ENCODE data around the gene FAT3. TPM values are rescaled to one million over a fixed set of nuclear protein-coding genes. Genes with fewer than 3 reads are reported as not detected.

FAT3 gene
- total RNA-seq, 1 experiment from 2014 or later: 0.33 TPM

- no peaks in the 10 kb centered on the region for H3K9me3 ChIP-seq (ENCODE audit: control insufficient read depth, insufficient read depth, low read depth, low read length)
- H3K4me1 ChIP-seq (ENCODE audit: control insufficient read depth, insufficient read depth, low read length): no peaks in the 10 kb centered on the region
- CTCF ChIA-PET: no interaction called here
- TF ChIP-seq CTCF (IDR thresholded peaks at IDR 0.05) (no peak), POLR2AphosphoS5 (IDR thresholded peaks at IDR 0.05; ENCODE audit: low read depth, low read length) (no peak), TCF7L2 (IDR thresholded peaks at IDR 0.05; ENCODE audit: low read depth, low read length) (no peak), SIN3A (IDR thresholded peaks at IDR 0.05; ENCODE audit: borderline replicate concordance, insufficient read depth, low read depth, low read length) (no peak), REST (IDR thresholded peaks at IDR 0.05; ENCODE audit: insufficient read depth in 1 of 2, low read depth in 2 of 2, low read length in 1 of 2) (no peak)
- H3K27me3 ChIP-seq (ENCODE audit: control insufficient read depth, insufficient read depth, low read length): peaks cover 2% of the 10 kb centered on the region; the same call in 1 of the 2 replicates
- no peak for DNase-seq (ENCODE audit: low read depth, low spot score)
- intact Hi-C loops (cut with micrococcal nuclease; ENCODE audit: unreplicated experiment): no loop called here
- in situ Hi-C loops (cut with HindIII; ENCODE audit: low pct_unique_long_range_greater_than_20kb, low sequenced_read_pairs): no loop called here
- no peak overlapping the region for H3K4me3 ChIP-seq (ENCODE audit: low read depth in 2 of 2, low read length in 2 of 2)
- no peaks in the 10 kb centered on the region for H3K36me3 ChIP-seq (ENCODE audit: control insufficient read depth, insufficient read depth, low read length)
- H3K27ac ChIP-seq (ENCODE audit: low read length): no peak overlapping the region
- BruUV-seq (replicated peaks): no TSS peak
- POLR2A ChIA-PET: no interaction called here
- no peak for ATAC-seq
Observed at GRCh38 chr11:92212530-92212929, 12.1 kb upstream of the FAT3 start.

GRCh38 chr11:92216789-92217188 lies 7.8 kb upstream of the FAT3 start:
- H3K27me3 ChIP-seq (ENCODE audit: control insufficient read depth, insufficient read depth, low read length): peaks cover 23% of the 10 kb centered on the region
- DNase-seq (ENCODE audit: low read depth, low spot score): no peak
- no peaks in the 10 kb centered on the region for H3K36me3 ChIP-seq (ENCODE audit: control insufficient read depth, insufficient read depth, low read length)
- ATAC-seq: no peak
- ChIA-PET POLR2A (no interaction called here), CTCF (no interaction called here)
- H3K4me3 ChIP-seq (ENCODE audit: low read depth in 2 of 2, low read length in 2 of 2): no peak overlapping the region
- TF ChIP-seq REST (IDR thresholded peaks at IDR 0.05; ENCODE audit: insufficient read depth in 1 of 2, low read depth in 2 of 2, low read length in 1 of 2) (no peak), SIN3A (IDR thresholded peaks at IDR 0.05; ENCODE audit: borderline replicate concordance, insufficient read depth, low read depth, low read length) (no peak), TCF7L2 (IDR thresholded peaks at IDR 0.05; ENCODE audit: low read depth, low read length) (no peak), CTCF (IDR thresholded peaks at IDR 0.05) (no peak), POLR2AphosphoS5 (IDR thresholded peaks at IDR 0.05; ENCODE audit: low read depth, low read length) (no peak)
- H3K4me1 ChIP-seq (ENCODE audit: control insufficient read depth, insufficient read depth, low read length): no peaks in the 10 kb centered on the region
- intact Hi-C loops (cut with micrococcal nuclease; ENCODE audit: unreplicated experiment) (no loop called here), in situ Hi-C loops (cut with HindIII; ENCODE audit: low pct_unique_long_range_greater_than_20kb, low sequenced_read_pairs) (no loop called here)
- BruUV-seq (replicated peaks): no TSS peak
- no peak overlapping the region for H3K27ac ChIP-seq (ENCODE audit: low read length)
- no peaks in the 10 kb centered on the region for H3K9me3 ChIP-seq (ENCODE audit: control insufficient read depth, insufficient read depth, low read depth, low read length)
